HK-2 (cell line): ENCODE data around the gene SLC35B2.

Experiments
- DNase-seq: peaks from one replicate; pipeline ENCODE4 v3.0.0-alpha.2; 2018; ENCODE audit not compliant: unreplicated experiment

SLC35B2 gene, protein sequence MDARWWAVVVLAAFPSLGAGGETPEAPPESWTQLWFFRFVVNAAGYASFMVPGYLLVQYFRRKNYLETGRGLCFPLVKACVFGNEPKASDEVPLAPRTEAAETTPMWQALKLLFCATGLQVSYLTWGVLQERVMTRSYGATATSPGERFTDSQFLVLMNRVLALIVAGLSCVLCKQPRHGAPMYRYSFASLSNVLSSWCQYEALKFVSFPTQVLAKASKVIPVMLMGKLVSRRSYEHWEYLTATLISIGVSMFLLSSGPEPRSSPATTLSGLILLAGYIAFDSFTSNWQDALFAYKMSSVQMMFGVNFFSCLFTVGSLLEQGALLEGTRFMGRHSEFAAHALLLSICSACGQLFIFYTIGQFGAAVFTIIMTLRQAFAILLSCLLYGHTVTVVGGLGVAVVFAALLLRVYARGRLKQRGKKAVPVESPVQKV

GRCh38 chr6:44257025-44257752 is at the start of gene SLC35B2:
Gene SLC35B2, minus strand, starts transcription at chr6:44257528. Its CDS starts 118 bp downstream, at chr6:44257410.
- peak; percentile 84 for DNase-seq

DNA sequence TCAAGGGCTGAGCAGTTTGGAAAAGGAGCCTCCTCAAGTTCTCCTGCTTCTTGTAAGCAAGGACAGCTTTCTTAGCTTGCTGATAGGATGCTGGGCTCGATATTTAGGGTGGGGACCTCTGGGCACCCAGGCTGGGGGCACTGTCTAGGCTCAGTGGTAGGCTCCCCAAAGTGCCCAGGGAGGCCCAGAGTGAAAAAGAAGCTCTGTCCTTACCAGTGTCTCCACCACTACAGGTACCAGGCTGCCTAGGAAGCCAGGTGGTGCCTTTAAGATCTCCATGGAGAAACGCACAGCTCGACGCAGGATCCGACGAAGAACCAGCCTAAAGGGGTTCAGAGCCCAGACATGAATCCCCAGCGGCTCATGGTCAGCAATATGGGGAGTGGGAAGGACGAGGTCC is 49.4 kb upstream of the SLC35B2 start:
- no peak for DNase-seq

- no peak for DNase-seq
Observed at GRCh38 chr6:44305200-44305725, 47.9 kb upstream of the SLC35B2 start.

DNA sequence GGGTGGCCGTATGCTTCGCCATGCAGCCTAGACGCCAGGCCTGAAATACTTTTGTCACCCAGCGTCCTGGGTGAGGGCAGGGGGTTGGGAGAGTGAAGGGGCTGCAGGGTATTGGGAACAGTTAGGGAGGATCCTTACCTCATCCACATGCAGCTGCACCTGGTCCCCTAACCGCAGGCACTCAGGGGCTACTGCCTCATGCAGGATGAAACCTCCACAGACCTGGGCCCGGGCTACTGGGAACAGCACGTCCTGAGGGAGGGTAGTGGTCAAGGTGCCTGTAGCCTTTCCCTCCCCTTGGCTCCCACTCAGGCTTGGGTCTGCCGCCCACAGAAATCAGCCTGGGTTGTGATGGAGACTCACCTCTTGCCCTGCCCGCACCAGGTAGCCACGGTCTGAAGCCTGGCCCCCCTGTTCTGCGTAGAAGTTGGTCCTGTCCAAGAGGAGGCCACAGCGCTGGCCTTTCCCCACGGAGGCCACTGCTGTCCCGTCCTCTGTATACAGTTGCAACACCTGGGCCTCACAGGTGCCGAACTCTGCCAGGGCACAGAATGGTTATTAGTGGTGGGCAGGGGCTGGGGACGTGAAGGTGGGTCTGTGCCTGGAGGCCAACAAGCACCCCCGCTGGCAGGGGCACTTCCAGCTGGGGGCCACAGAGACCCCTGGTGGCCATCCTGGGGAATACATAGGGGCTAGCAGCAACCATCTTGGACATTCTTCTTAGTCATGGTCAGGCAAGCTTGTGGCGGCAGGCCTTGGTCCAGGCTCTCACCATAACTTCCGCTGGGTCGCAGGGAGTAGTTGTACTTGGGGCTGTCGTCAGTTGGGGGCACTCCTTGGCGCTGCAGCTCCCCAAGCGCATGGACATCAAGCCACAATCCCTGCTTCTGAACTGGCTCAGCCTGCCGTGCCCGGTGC is 47.2 kb upstream of the SLC35B2 start:
- peak; percentile 49 for DNase-seq

- DNase-seq: no peak
Observed at GRCh38 chr6:44303842-44304241, 46.5 kb upstream of the SLC35B2 start.

DNA sequence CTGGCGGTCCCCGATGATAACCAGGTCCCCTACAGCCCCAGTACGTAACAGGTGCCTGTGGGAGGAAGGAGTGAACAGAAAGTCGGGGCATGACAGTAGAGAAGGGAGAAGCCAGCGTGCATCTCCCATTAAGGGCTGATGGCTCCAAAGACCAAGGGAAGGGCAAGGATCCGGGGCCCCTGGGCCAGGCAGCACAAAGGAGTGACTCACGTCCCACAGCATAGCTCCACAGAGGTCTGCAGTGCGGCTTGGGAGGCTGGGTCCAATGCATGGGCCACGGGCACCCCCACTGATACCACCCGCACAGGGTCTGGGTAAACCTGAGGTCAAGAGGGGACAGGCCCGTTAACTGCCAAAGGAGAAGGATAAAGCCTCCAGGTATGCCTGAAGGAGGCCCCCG is 45.5 kb upstream of the SLC35B2 start:
- DNase-seq: no peak

DNA sequence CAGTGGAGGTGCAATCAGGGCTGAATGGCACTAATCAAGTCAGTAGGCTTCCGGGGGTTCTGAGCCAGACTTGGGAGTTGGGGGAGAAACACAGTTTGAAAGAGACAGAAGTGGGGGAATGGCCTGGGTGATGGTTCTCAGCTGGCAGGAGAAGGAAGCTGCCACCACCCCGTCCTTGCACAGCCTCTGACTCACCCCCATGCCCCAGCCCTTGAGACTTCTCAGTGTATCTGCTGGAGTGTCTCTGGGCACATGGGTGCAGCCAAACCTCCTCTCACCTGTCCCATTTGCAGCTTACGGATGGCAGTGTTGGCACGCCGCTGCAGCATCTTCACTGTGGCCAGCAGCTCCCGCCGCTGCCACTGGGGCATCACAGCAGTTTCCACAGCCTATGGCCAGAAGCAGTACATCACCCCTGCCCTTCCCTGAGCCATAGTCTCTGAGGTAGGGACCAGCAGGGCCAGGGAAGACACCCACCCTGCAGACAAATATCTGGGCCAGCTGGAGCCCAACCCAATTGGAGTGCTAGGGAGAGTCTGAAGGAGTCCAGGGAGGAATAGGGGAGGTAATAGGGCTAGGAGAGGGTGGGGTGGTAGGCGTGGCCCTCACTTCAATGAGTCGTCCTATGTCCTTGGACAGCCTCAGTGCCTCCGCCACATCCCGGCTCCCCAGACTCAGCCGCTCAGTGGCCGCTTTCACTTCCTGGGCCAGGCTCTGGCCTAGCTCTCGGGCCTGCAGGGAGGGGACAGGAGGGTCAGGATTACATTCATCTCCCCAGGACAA is 44.6 kb upstream of the SLC35B2 start:
- no peak for DNase-seq

GRCh38 chr6:44301106-44301505 is 43.8 kb upstream of the SLC35B2 start:
- DNase-seq: no peak

- no peak for DNase-seq
Observed at GRCh38 chr6:44300292-44300823, 43.0 kb upstream of the SLC35B2 start.

- no peak for DNase-seq
Observed at GRCh38 chr6:44298864-44299263, 41.5 kb upstream of the SLC35B2 start.

DNA sequence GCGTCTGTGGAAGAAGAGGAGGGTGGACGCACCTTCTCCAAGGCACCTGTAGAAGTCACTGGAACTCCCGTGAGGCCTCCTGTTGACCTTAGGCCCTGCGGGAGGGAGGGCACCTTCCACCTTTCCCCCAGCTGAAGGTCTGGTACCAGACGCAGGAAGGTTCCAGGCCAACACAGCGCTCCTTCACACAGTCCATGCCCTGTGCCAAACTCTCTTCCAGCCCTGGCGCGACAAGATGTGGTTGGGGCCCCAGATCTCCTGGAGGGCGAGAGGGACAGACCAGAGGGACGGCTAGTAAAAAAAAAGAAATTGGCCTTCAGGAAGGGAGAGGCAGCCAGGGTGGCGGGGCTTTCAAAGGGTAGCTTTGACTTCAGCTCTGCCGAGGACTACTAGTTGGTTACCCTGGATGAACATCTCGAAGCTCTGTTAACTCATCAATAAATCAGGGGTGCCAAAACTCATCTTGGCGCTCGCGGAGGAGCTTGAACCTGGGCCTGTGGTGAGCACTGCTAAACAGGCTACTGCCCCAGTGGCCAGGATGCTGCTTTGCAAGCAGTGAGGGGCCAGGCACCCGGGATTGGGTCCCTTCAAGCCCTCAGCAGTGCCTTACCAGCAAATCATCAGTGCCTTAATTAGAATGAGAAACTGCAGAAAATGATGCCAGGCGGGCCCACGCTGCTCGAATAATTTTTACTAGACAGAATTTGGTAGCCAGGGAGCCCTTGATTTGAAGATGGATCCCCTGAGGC is 40.9 kb upstream of the SLC35B2 start:
- no peak for DNase-seq

- DNase-seq: peak; percentile 48
Observed at GRCh38 chr6:44297063-44298038, 40.0 kb upstream of the SLC35B2 start.

- DNase-seq: no peak
Observed at GRCh38 chr6:44294832-44295791, 37.8 kb upstream of the SLC35B2 start.

DNA sequence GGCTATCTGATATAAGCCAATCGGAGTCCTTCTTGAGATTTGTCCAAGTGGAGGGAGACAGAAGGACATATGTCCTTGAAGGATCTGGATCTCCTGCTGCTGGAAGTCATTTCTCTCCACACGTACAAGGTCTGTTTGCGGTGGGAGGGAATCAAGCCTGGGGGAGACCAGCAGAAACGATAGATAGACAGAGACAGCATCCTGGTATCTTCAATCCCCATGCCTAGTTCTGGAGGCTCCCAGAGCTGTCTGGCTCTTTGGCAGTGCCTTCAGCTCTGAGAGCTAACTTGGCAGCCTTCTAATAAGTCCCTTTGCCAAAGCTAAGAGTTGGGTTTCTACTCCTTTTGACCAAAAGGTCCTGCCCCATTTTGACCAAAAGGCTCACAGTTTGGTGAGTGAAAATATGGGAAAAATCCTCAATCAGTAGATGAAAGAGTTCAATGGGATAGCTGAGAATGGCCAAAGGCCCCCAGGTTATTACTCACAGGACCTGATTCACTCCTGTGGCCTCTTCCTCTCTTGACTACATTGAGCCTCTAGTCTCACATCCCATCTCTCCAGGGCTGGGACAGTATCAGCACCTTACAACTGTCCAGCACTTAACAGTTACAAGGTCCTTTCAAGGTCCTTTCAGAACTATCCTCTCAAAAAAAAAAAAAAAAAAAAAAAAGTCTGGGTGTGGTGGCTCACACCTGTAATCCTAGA is 35.5 kb upstream of the SLC35B2 start:
- DNase-seq: no peak

DNA sequence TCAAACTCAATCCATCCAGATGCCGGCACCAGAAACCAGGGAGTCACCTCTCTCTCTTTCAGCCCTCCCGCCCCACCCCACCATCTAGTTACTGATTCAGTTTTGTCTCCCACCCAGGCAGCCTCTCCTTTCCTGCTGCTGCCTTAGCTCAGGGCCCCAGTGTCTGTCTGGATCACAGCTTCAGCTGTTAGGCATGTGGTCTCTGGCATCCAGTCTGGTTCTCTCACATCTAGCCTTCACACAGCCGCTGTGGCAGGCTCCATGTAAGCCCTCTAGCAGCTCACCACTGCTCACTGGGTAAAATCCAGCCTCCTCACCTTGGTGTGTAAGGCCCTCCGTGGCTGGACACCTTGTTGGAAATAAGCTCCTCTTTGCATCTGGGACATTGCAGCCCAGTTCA is 34.5 kb upstream of the SLC35B2 start:
- no peak for DNase-seq

DNA sequence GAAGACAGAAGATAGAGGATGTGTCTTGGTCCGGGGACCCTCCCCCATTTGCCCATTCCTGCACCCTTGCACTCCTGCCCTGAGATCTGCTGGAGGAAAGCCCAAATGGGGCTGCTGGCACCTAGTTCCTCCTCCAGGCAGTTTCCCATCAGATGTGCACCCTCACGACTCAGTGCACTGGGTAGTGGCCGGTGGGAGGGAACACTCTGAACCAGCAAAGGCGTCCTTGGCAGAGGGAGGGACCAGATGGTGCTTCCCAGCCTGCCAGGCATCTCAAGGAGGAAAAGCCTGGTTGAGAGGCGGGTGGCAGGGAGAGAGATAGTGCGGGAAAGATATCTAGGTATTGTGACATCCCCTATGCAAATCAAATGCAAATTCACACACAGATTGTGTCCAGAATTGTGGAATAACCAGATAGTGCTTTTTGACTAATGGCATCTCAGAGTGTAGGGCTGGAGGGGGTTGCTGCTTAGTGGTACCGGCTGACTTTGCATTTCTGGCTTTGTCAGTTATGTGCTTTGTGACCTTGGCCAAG is 32.5 kb upstream of the SLC35B2 start:
- no peak for DNase-seq

DNA sequence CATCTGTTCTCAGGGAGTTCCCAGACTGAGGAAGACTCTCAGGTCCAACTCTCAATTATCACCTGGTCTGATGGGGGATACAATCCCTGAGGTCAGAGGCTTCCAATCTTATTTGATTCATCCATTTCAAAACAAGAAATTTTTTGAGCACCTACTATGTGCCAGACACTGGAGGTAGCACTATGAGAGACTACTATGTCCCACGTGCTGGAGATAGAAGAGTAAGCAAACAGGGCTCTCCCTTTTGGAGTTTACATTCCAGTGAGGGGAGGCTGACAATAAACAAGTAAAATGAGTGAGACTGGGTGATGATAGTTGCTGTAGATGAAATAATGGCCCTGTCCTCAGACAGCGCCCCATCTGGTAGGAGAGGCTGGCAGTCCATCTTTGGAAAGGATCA is 29.4 kb upstream of the SLC35B2 start:
- no peak for DNase-seq
